IMR-90 (cell line): Measurements from ENCODE around the gene MAVS. TPM values are rescaled to one million over a fixed set of nuclear protein-coding genes. Genes with fewer than 3 reads are reported as not detected.

Experiments used
- ATAC-seq: fragments of 200-7000 bp; cut with Tn5 transposase; 2 replicates; pipeline ENCODE4 v1.9.1; 2020; ENCODE audit warnings: low read depth, mild to moderate bottlenecking, moderate library complexity
- BruUV-seq: library from RNA; stranded (reverse); fragments of 400-500 nt; replicated peaks from 2 replicates; lab custom pipeline; 2021; lab: Mats Ljungman, UMichigan
- CTCF ChIA-PET: fragments of 300-600 bp; formaldehyde crosslinking; extraction: SDS; loops from one replicate; lab custom pipeline; 2021; ENCODE audit warnings: antibody characterized with exemption; lab: Yijun Ruan, JAX
- POLR2A ChIA-PET: fragments of 300-600 bp; sonication (Branson Sonifier 250); formaldehyde crosslinking; loops from one replicate; lab custom pipeline; 2022; ENCODE audit warnings: antibody characterized with exemption; ENCODE audit not compliant: unreplicated experiment; lab: Charles Lee
- DNase-seq: peaks from one replicate; pipeline ENCODE4 v3.0.0; 2013
- H2AFZ ChIP-seq: replicated peaks from 2 replicates; pipeline ENCODE3; 2013; ENCODE audit warnings: low read length, mild to moderate bottlenecking; ENCODE audit not compliant: poor library complexity
- H2AK5ac ChIP-seq: 2 replicates; pipeline ENCODE4 v1.6.1; 2013; ENCODE audit warnings: low read depth, low read length, inconsistent platforms
- H2AK9ac ChIP-seq: replicated peaks from 2 replicates; pipeline ENCODE3; 2013; ENCODE audit warnings: mild to moderate bottlenecking, low read depth, low read length, moderate library complexity; ENCODE audit not compliant: poor library complexity
- H2BK120ac ChIP-seq: 2 replicates; pipeline ENCODE4 v1.6.1; 2013; ENCODE audit warnings: low read depth, low read length, inconsistent platforms
- H2BK15ac ChIP-seq: 3 replicates; pipeline ENCODE4 v1.6.1; 2013; ENCODE audit warnings: low read depth, low read length, inconsistent platforms
- H2BK20ac ChIP-seq: 2 replicates; pipeline ENCODE4 v1.6.1; 2013; ENCODE audit warnings: low read depth, mild to moderate bottlenecking, inconsistent platforms, low read length, moderate library complexity
- H2BK5ac ChIP-seq: 2 replicates; pipeline ENCODE4 v1.6.1; 2013; ENCODE audit warnings: mild to moderate bottlenecking, low read depth, low read length, inconsistent platforms; ENCODE audit not compliant: poor library complexity, severe bottlenecking
- H3K14ac ChIP-seq: replicated peaks from 2 replicates; pipeline ENCODE4 v1.6.1; 2013; ENCODE audit warnings: low read depth, low read length, inconsistent platforms
- H3K18ac ChIP-seq: 2 replicates; pipeline ENCODE4 v1.6.1; 2013; ENCODE audit warnings: low read depth, low read length, control low read depth
- H3K23ac ChIP-seq: 2 replicates; pipeline ENCODE4 v1.6.1; 2013; ENCODE audit warnings: low read depth, low read length, inconsistent platforms
- H3K27ac ChIP-seq: 2 replicates; pipeline ENCODE4 v1.5.1; 2013; ENCODE audit warnings: mild to moderate bottlenecking, control low read depth, low read length; ENCODE audit not compliant: insufficient read depth
- H3K27me3 ChIP-seq: 2 replicates; pipeline ENCODE4 v1.6.1; 2013; ENCODE audit warnings: low read length; ENCODE audit not compliant: control insufficient read depth, insufficient read depth
- H3K36me3 ChIP-seq: 2 replicates; pipeline ENCODE4 v1.6.1; 2013; ENCODE audit warnings: low read length, mixed read lengths; ENCODE audit not compliant: control insufficient read depth, insufficient read depth
- H3K4ac ChIP-seq: 2 replicates; pipeline ENCODE4 v1.6.1; 2013; ENCODE audit warnings: low read depth, low read length, inconsistent platforms
- H3K4me1 ChIP-seq: 2 replicates; pipeline ENCODE4 v1.6.1; 2013; ENCODE audit warnings: low read length, mixed read lengths; ENCODE audit not compliant: control insufficient read depth, insufficient read depth
- H3K4me2 ChIP-seq: 2 replicates; pipeline ENCODE4 v1.6.1; 2013; ENCODE audit warnings: low read depth, mild to moderate bottlenecking, control low read depth, low read length, moderate library complexity
- H3K4me3 ChIP-seq: 2 replicates; pipeline ENCODE4 v1.5.1; 2013; ENCODE audit warnings: low read depth, mild to moderate bottlenecking, control low read depth, low read length, moderate library complexity; ENCODE audit not compliant: insufficient read depth
- H3K56ac ChIP-seq: 2 replicates; pipeline ENCODE4 v1.6.1; 2013; ENCODE audit warnings: low read length, inconsistent platforms; ENCODE audit not compliant: insufficient read depth; ENCODE audit errors: extremely low read depth
- H3K79me1 ChIP-seq, 2 experiments: 2 replicates each; pipeline ENCODE4 v1.6.1; 2013; ENCODE audit warnings: low read length in 2 of 2, inconsistent platforms in 1 of 2, low read depth in 1 of 2
- H3K9ac ChIP-seq: 2 replicates; pipeline ENCODE4 v1.6.1; 2013; ENCODE audit warnings: low read depth, low read length, control low read depth
- H3K9me1 ChIP-seq: 2 replicates; pipeline ENCODE4 v1.6.1; 2013; ENCODE audit warnings: low read length, inconsistent platforms; ENCODE audit not compliant: insufficient read depth
- H3K9me3 ChIP-seq: 2 replicates; pipeline ENCODE4 v1.6.1; 2013; ENCODE audit warnings: low read length; ENCODE audit not compliant: control insufficient read depth, insufficient read depth
- H4K20me1 ChIP-seq: 2 replicates; pipeline ENCODE4 v1.6.1; 2013; ENCODE audit warnings: low read length, inconsistent platforms; ENCODE audit not compliant: insufficient read depth
- H4K5ac ChIP-seq: 2 replicates; pipeline ENCODE4 v1.6.1; 2013; ENCODE audit warnings: mild to moderate bottlenecking, low read depth, low read length, control low read depth
- H4K8ac ChIP-seq, 2 experiments: 2 replicates each; pipeline ENCODE4 v1.6.1; 2013; ENCODE audit warnings: low read depth in 2 of 2, low read length in 2 of 2, control low read depth in 1 of 2, inconsistent platforms in 1 of 2
- H4K91ac ChIP-seq: 2 replicates; pipeline ENCODE4 v1.6.1; 2013; ENCODE audit warnings: low read depth, low read length, inconsistent platforms; ENCODE audit not compliant: insufficient read depth
- BHLHE40 ChIP-seq: fragments of 150-350 bp; IDR thresholded peaks from 2 replicates; pipeline ENCODE4 v1.6.1; 2016; ENCODE audit warnings: mild to moderate bottlenecking, low read depth, low read length
- CHD1 ChIP-seq: IDR thresholded peaks from 2 replicates; pipeline ENCODE4 v1.6.1; 2012; ENCODE audit warnings: low read depth, low read length, improper control_type of control experiment
- ELK1 ChIP-seq: fragments of 150-350 bp; IDR thresholded peaks from 2 replicates; pipeline ENCODE4 v1.6.1; 2016; ENCODE audit warnings: low read depth, mild to moderate bottlenecking, low read length, moderate library complexity, borderline replicate concordance
- FOS ChIP-seq: fragments of 150-350 bp; IDR thresholded peaks from 2 replicates; pipeline ENCODE4 v1.6.1; 2016; ENCODE audit warnings: low read depth, low read length
- MAFK ChIP-seq: IDR thresholded peaks from 2 replicates; pipeline ENCODE4 v1.6.1; 2012; ENCODE audit warnings: low read depth, low read length, improper control_type of control experiment
- MAZ ChIP-seq: IDR thresholded peaks from 2 replicates; pipeline ENCODE4 v1.6.1; 2012; ENCODE audit warnings: low read depth, mild to moderate bottlenecking, low read length, improper control_type of control experiment, moderate library complexity, borderline replicate concordance
- NFE2L2 ChIP-seq: fragments of 150-350 bp; IDR thresholded peaks from 2 replicates; pipeline ENCODE4 v1.6.1; 2016; ENCODE audit warnings: low read depth, mild to moderate bottlenecking, low read length
- POLR2A ChIP-seq: IDR thresholded peaks from 2 replicates; pipeline ENCODE4 v1.6.1; 2012; ENCODE audit warnings: mild to moderate bottlenecking, low read depth, low read length
- RAD21 ChIP-seq: IDR thresholded peaks from 2 replicates; pipeline ENCODE4 v1.6.1; 2012; ENCODE audit warnings: low read length, improper control_type of control experiment
- RFX5 ChIP-seq: IDR thresholded peaks from 2 replicates; pipeline ENCODE4 v1.8.0; 2012; ENCODE audit warnings: low read depth, mild to moderate bottlenecking, low read length, moderate library complexity
- SMC3 ChIP-seq: fragments of 150-350 bp; IDR thresholded peaks from 2 replicates; pipeline ENCODE4 v1.6.1; 2016; ENCODE audit warnings: low read depth, mild to moderate bottlenecking, antibody characterized with exemption, low read length, moderate library complexity
- USF2 ChIP-seq: fragments of 150-350 bp; IDR thresholded peaks from 2 replicates; pipeline ENCODE4 v1.6.1; 2017; ENCODE audit warnings: mild to moderate bottlenecking, antibody characterized with exemption, low read length, low read depth
- whole genome bisulfite sequencing, 2 experiments: methylation state at CpG; one replicate each; pipeline versions ENCODE4 v1.1.5 to v1.1.7; 2013; ENCODE audit warnings: missing lambda C conversion rate in 2 of 2; ENCODE audit not compliant: insufficient read length in 1 of 2; ENCODE audit errors: extremely low coverage in 2 of 2; 5-methylcytosine and 5-hydroxymethylcytosine counted together
- dilution Hi-C: fragments of 300-500 bp; cut with HindIII; formaldehyde crosslinking; loops from one replicate; pipeline ENCODE4 v1.14.3; 2018; ENCODE audit warnings: low sequenced_read_pairs; ENCODE audit not compliant: unreplicated experiment
- in situ Hi-C: fragments of 300-500 bp; cut with MboI; formaldehyde crosslinking; loops from 3 replicates; pipeline ENCODE4 v1.14.3; 2019; ENCODE audit warnings: low sequenced_read_pairs, inconsistent platforms, mixed read lengths
- intact Hi-C: fragments of 100-400 bp; cut with micrococcal nuclease; formaldehyde crosslinking; loops from 2 replicates; pipeline ENCODE4 v1.10.0; 2022
- polyA plus RNA-seq, 3 experiments: library from polyadenylated mRNA; depleted of rRNA; stranded (reverse); fragments of >200 nt; gene quantifications; 2 replicates each; pipeline ENCODE4 v1.2.3, GENCODE V29; 2012; ENCODE audit warnings: low replicate concordance in 1 of 3
- total RNA-seq: library from RNA; depleted of rRNA; stranded (reverse); fragments of >200 nt; gene quantifications from 2 replicates; pipeline ENCODE4 v1.2.3, GENCODE V29; 2012

The MAVS gene
- total and polyA plus RNA-seq, 2 of the 4 experiments (the other 2 are of a cell fraction), result 10.4 to 15.6 TPM

- H2AK9ac ChIP-seq, result peak overlapping the region; percentile 42
- peaks cover 5% of the 10 kb centered on the region for H3K9me3 ChIP-seq
- in situ Hi-C loops, result no loop called here
- ChIA-PET POLR2A (no interaction called here), CTCF (no interaction called here)
- no peak overlapping the region for H2AFZ ChIP-seq
- BruUV-seq, result no TSS peak
- no peak overlapping the region for H3K18ac ChIP-seq
- no peak overlapping the region for H3K14ac ChIP-seq
- H3K36me3 ChIP-seq, result peaks cover 75% of the 10 kb centered on the region
- intact Hi-C loops, result no loop called here
- H2AK5ac ChIP-seq, result no peak overlapping the region
- no peak overlapping the region for H4K8ac ChIP-seq
- 97% methylated on average over 3 of the region's 14 CpGs; no CpG with 5 or more reads in 1 of the 2 experiments for WGBS, 2 experiments
- H3K9ac ChIP-seq, result no peak overlapping the region
- H2BK120ac ChIP-seq, result no peak overlapping the region
- no peak overlapping the region for H2BK20ac ChIP-seq
- no peak overlapping the region for H4K5ac ChIP-seq
- dilution Hi-C loops, result no loop called here
- H3K4me3 ChIP-seq, result no peak overlapping the region
- no peak overlapping the region for H2BK5ac ChIP-seq
- H3K56ac ChIP-seq, result no peak overlapping the region
- ATAC-seq, result no peak
- H3K4me1 ChIP-seq, result no peaks in the 10 kb centered on the region
- H3K27ac ChIP-seq, result no peak overlapping the region
- TF ChIP-seq ELK1 (no peak), NFE2L2 (no peak), POLR2A (no peak), RAD21 (no peak), MAFK (no peak), BHLHE40 (no peak), FOS (no peak), CHD1 (no peak), SMC3 (no peak), MAZ (no peak), USF2 (no peak), RFX5 (no peak)
- H3K23ac ChIP-seq, result no peak overlapping the region
- no peak overlapping the region for H3K4me2 ChIP-seq
- H2BK15ac ChIP-seq, result no peak overlapping the region
- H3K79me1 ChIP-seq, result peaks cover 19 to 37% of the 10 kb centered on the region in 2 experiments
- H4K20me1 ChIP-seq, result peaks cover 27% of the 10 kb centered on the region; the same call in 1 of the 2 replicates
- H4K91ac ChIP-seq, result no peak overlapping the region
- H3K9me1 ChIP-seq, result peaks cover 6% of the 10 kb centered on the region; the same call in 1 of the 2 replicates
- DNase-seq, result no peak
- no peak overlapping the region for H3K4ac ChIP-seq
- no peaks in the 10 kb centered on the region for H3K27me3 ChIP-seq
Observed at GRCh38 chr20:3865152-3865886, 18.7 kb downstream of the MAVS start.
